Fibroblast of lung (primary cell): Measurements from ENCODE around the gene FERMT2. TPM values are rescaled to one million over a fixed set of nuclear protein-coding genes. Genes with fewer than 3 reads are reported as not detected.

ENCODE experiments used
- DNase-seq, 2 donors: peaks; one replicate each; pipeline versions ENCODE4 v3.0.0 to v3.0.0-alpha.2; 2010; ENCODE audit warnings: low read depth in 2 of 2
- H2AFZ ChIP-seq: 2 replicates; pipeline ENCODE4 v1.5.1; 2012; ENCODE audit warnings: low read length, control low read depth, inconsistent platforms
- H3K27ac ChIP-seq: 2 replicates; pipeline ENCODE4 v1.5.1; 2011; ENCODE audit warnings: low read length, control low read depth; ENCODE audit not compliant: insufficient read depth
- H3K27me3 ChIP-seq: 2 replicates; pipeline ENCODE4 v1.5.1; 2011; ENCODE audit warnings: mild to moderate bottlenecking, low read length; ENCODE audit not compliant: control insufficient read depth, insufficient read depth
- H3K36me3 ChIP-seq: 2 replicates; pipeline ENCODE4 v1.5.1; 2011; ENCODE audit warnings: low read length; ENCODE audit not compliant: control insufficient read depth, insufficient read depth
- H3K4me1 ChIP-seq: 2 replicates; pipeline ENCODE4 v1.5.1; 2011; ENCODE audit warnings: low read length; ENCODE audit not compliant: control insufficient read depth, insufficient read depth; ENCODE audit errors: extremely low read depth
- H3K4me2 ChIP-seq: 2 replicates; pipeline ENCODE4 v1.5.1; 2011; ENCODE audit warnings: low read length, control low read depth; ENCODE audit not compliant: insufficient read depth; ENCODE audit errors: extremely low read depth
- H3K4me3 ChIP-seq, 4 experiments: fragments of 200-600 bp in 1 of 4; sonication (generic) in 1 of 4; replicated peaks in 1 of 4; 2 replicates each; pipeline ENCODE4 v1.5.1; 2011 to 2016; ENCODE audit warnings: low read length in 4 of 4, low read depth in 3 of 4, mild to moderate bottlenecking in 3 of 4, control low read depth in 2 of 4, inconsistent platforms in 1 of 4, mixed read lengths in 1 of 4; ENCODE audit not compliant: insufficient read depth in 1 of 4; ENCODE audit errors: control extremely low read depth in 1 of 4
- H3K79me2 ChIP-seq: 2 replicates; pipeline ENCODE4 v1.5.1; 2012; ENCODE audit warnings: mild to moderate bottlenecking, low read length, inconsistent platforms; ENCODE audit not compliant: control insufficient read depth, insufficient read depth
- H3K9ac ChIP-seq: 2 replicates; pipeline ENCODE4 v1.5.1; 2011; ENCODE audit warnings: mild to moderate bottlenecking, low read length, control low read depth; ENCODE audit not compliant: insufficient read depth
- H3K9me3 ChIP-seq: 2 replicates; pipeline ENCODE4 v1.5.1; 2012; ENCODE audit warnings: low read depth, low read length; ENCODE audit not compliant: control insufficient read depth, insufficient read depth
- H4K20me1 ChIP-seq: 2 replicates; pipeline ENCODE4 v1.5.1; 2011; ENCODE audit warnings: low read length; ENCODE audit not compliant: control insufficient read depth, insufficient read depth; ENCODE audit errors: extremely low read depth
- EZH2 ChIP-seq: IDR thresholded peaks from 2 replicates; pipeline ENCODE4 v1.5.1; 2012; ENCODE audit warnings: low read length, control low read depth, mild to moderate bottlenecking; ENCODE audit errors: missing control alignments
- polyA plus RNA-seq, 2 donors: library from polyadenylated mRNA; depleted of rRNA in 1 of 2; stranded (reverse) in 1 of 2; unstranded in 1 of 2; fragments of >200 nt; gene quantifications; 2 replicates each; pipeline ENCODE4 v1.2.1, GENCODE V29; 2011 to 2012; ENCODE audit warnings: missing spikeins in 1 of 2
- total RNA-seq: library from RNA; depleted of rRNA; stranded (reverse); fragments of >200 nt; gene quantifications from 2 replicates; pipeline ENCODE4 v1.2.1, GENCODE V29; 2014
- TF ChIP-seq, protein P1 (sequence below), 2 donors: IDR thresholded peaks in 1 of 2; conservative IDR thresholded peaks in 1 of 2; 1 replicate in 1 of 2; 2 replicates in 1 of 2; pipeline ENCODE4 v1.5.1; 2011 to 2012; ENCODE audit warnings: low read length in 2 of 2, control low read depth in 1 of 2, inconsistent platforms in 1 of 2, low read depth in 1 of 2, mild to moderate bottlenecking in 1 of 2

The FERMT2 gene
- total and polyA plus RNA-seq, 2 donors (not counting 1 experiment from before 2014, with no cell fraction given): 111 to 439 TPM

DNA sequence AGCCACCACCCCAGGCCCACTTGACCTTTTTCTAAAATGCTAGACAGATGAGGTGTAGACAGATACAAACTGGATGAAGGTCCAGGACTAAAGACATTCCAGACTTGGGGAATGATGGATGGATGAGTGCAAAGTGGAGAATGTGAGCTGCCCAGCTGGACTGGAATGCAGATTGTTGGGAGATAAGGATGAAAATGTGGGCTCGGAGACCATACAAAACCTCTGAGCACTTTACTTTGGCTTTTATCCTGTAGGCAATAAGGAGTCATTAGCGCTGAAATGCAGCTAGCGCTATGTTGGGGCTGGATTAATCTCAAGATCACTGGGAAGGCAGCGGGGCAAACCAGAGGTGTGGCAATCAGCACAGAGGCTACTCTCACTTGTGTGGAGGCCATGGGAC is 94.7 kb downstream of the FERMT2 start:
- peaks cover 9% of the 10 kb centered on the region for H3K36me3 ChIP-seq
- H3K27ac ChIP-seq: no peak overlapping the region
- no peak overlapping the region for H3K4me2 ChIP-seq
- H3K27me3 ChIP-seq: no peaks in the 10 kb centered on the region
- no peak overlapping the region for H3K4me3 ChIP-seq
- no peak overlapping the region for H2AFZ ChIP-seq
- H4K20me1 ChIP-seq: no peaks in the 10 kb centered on the region
- peak in 1 of 2 donors; percentile 80 for DNase-seq
- H3K4me1 ChIP-seq: peaks cover 2% of the 10 kb centered on the region
- no peaks in the 10 kb centered on the region for H3K9me3 ChIP-seq
- no peaks in the 10 kb centered on the region for H3K79me2 ChIP-seq
- no peak overlapping the region for H3K9ac ChIP-seq
- TF ChIP-seq, protein P1, sequence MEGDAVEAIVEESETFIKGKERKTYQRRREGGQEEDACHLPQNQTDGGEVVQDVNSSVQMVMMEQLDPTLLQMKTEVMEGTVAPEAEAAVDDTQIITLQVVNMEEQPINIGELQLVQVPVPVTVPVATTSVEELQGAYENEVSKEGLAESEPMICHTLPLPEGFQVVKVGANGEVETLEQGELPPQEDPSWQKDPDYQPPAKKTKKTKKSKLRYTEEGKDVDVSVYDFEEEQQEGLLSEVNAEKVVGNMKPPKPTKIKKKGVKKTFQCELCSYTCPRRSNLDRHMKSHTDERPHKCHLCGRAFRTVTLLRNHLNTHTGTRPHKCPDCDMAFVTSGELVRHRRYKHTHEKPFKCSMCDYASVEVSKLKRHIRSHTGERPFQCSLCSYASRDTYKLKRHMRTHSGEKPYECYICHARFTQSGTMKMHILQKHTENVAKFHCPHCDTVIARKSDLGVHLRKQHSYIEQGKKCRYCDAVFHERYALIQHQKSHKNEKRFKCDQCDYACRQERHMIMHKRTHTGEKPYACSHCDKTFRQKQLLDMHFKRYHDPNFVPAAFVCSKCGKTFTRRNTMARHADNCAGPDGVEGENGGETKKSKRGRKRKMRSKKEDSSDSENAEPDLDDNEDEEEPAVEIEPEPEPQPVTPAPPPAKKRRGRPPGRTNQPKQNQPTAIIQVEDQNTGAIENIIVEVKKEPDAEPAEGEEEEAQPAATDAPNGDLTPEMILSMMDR (conservative IDR thresholded peaks at IDR 0.05 in 1 of 2, IDR thresholded peaks at IDR 0.05 in 1 of 2; ENCODE audit: low read depth in 1 of 2, low read length in 2 of 2): no peak
- TF ChIP-seq EZH2: no peak

DNA sequence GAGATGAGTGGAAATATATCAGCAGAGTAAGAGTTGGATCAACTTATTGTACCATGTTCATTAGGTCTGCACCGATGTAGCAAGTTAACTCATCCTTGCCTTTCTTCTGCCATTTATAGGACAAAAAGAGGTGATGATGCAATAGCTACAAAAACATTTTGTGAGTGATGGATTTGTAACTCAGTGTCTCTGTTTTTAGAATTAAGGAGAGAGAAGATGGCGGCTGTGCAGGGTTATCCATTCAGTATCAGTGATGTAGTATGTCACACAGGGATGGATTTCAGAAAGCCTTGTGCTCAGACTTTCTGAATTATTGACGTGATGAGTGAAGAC is 97.4 kb downstream of the FERMT2 start:
- H3K4me2 ChIP-seq: no peak overlapping the region
- H3K4me3 ChIP-seq: no peak overlapping the region
- DNase-seq: no peak
- no peak overlapping the region for H2AFZ ChIP-seq
- peaks cover 2% of the 10 kb centered on the region for H3K4me1 ChIP-seq
- no peaks in the 10 kb centered on the region for H3K79me2 ChIP-seq
- no peak overlapping the region for H3K27ac ChIP-seq
- H3K27me3 ChIP-seq: no peaks in the 10 kb centered on the region
- H3K9ac ChIP-seq: no peak overlapping the region
- peaks cover 4% of the 10 kb centered on the region for H3K36me3 ChIP-seq
- TF ChIP-seq EZH2: no peak
- TF ChIP-seq, protein P1 (conservative IDR thresholded peaks at IDR 0.05 in 1 of 2, IDR thresholded peaks at IDR 0.05 in 1 of 2; ENCODE audit: low read depth in 1 of 2, low read length in 2 of 2): no peak
- H4K20me1 ChIP-seq: no peaks in the 10 kb centered on the region
- no peaks in the 10 kb centered on the region for H3K9me3 ChIP-seq

DNA sequence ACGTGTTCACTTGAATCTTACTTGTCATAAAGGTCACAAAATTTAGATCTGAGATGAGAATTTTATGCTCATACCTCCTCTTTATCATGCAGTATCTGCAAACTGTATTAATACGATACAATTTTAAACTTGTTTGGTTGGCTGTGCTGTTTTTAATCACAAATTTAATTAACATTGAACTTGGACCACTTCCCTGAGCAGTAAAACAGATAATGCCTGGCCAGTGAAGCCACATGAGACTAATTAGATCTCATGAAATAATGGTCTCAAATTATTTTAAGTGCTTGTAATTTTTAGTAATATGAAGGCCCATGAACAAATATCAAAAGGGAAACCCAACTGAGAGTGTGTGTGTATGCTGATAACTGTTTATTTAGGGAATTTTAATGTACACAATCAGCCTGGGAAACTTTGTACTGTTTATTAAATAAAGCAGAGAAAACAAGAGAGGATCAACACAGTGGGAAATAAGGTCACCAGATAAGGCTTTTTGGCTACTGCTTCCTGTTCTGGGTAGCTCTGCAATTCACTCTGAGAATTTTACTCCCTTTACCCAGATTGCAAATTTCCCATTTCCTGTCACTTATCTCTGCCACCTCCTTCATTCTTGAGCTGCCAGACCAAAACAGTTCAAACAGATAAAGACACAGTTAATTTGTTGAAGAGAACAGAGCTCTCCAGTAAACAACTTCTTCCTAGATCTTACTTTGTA is 97.9 kb downstream of the FERMT2 start:
- Histone ChIP-seq H3K36me3 (peaks cover 2% of the 10 kb centered on the region), H2AFZ (no peak overlapping the region), H3K4me2 (no peak overlapping the region), H4K20me1 (no peaks in the 10 kb centered on the region), H3K9me3 (no peaks in the 10 kb centered on the region), H3K4me3 (no peak overlapping the region), H3K9ac (no peak overlapping the region), H3K4me1 (peaks cover 2% of the 10 kb centered on the region), H3K27ac (no peak overlapping the region), H3K79me2 (no peaks in the 10 kb centered on the region), H3K27me3 (no peaks in the 10 kb centered on the region)
- DNase-seq: peak in 1 of 2 donors; percentile 31
- TF ChIP-seq, protein P1 (conservative IDR thresholded peaks at IDR 0.05 in 1 of 2, IDR thresholded peaks at IDR 0.05 in 1 of 2; ENCODE audit: low read depth in 1 of 2, low read length in 2 of 2): no peak
- no peak for TF ChIP-seq EZH2
